Endothelial cell (in vitro differentiated cells): ENCODE results near the gene INTS13. TPM values are rescaled to one million over a fixed set of nuclear protein-coding genes. Genes with fewer than 3 reads are reported as not detected.

Experiments used
- DNase-seq: peaks from one replicate; pipeline ENCODE4 v3.0.0; 2021; ENCODE audit warnings: low spot score
- H3K27ac Mint-ChIP-seq: one replicate; pipeline ENCODE4 v1.8.0; 2021; ENCODE audit warnings: mixed read lengths, inconsistent platforms; ENCODE audit not compliant: unreplicated experiment
- H3K27me3 Mint-ChIP-seq: one replicate; pipeline ENCODE4 v1.8.0; 2021; ENCODE audit warnings: mild to moderate bottlenecking, moderate library complexity, mixed read lengths, inconsistent platforms; ENCODE audit not compliant: unreplicated experiment
- H3K36me3 Mint-ChIP-seq: one replicate; pipeline ENCODE4 v1.8.0; 2021; ENCODE audit warnings: mild to moderate bottlenecking, low read depth, mixed read lengths, inconsistent platforms; ENCODE audit not compliant: unreplicated experiment
- H3K4me1 Mint-ChIP-seq: one replicate; pipeline ENCODE4 v1.8.0; 2021; ENCODE audit warnings: mild to moderate bottlenecking, mixed read lengths, inconsistent platforms; ENCODE audit not compliant: unreplicated experiment
- H3K4me3 Mint-ChIP-seq: one replicate; pipeline ENCODE4 v1.8.0; 2021; ENCODE audit warnings: mild to moderate bottlenecking, mixed read lengths, inconsistent platforms; ENCODE audit not compliant: unreplicated experiment
- H3K9me3 Mint-ChIP-seq: one replicate; pipeline ENCODE4 v1.8.0; 2021; ENCODE audit warnings: mixed read lengths, inconsistent platforms; ENCODE audit not compliant: unreplicated experiment
- total RNA-seq: library from RNA; stranded (reverse); fragmentation: NEBNext Ultra II Directional; extraction: Animal tissue kit (Norgen Biotek cat#: 25700); gene quantifications from one replicate; pipeline ENCODE4 v1.2.1, GENCODE V29; 2021; ENCODE audit not compliant: unreplicated experiment
- TF ChIP-seq, protein P1 (sequence below): fragments of 200-600 bp; sonication (generic); IDR thresholded peaks from one replicate; pipeline ENCODE4 v1.5.0; 2021; ENCODE audit warnings: antibody characterized with exemption; ENCODE audit not compliant: unreplicated experiment

The INTS13 gene
- total RNA-seq, 1 donor from 2014 or later, result 20.0 TPM

DNA sequence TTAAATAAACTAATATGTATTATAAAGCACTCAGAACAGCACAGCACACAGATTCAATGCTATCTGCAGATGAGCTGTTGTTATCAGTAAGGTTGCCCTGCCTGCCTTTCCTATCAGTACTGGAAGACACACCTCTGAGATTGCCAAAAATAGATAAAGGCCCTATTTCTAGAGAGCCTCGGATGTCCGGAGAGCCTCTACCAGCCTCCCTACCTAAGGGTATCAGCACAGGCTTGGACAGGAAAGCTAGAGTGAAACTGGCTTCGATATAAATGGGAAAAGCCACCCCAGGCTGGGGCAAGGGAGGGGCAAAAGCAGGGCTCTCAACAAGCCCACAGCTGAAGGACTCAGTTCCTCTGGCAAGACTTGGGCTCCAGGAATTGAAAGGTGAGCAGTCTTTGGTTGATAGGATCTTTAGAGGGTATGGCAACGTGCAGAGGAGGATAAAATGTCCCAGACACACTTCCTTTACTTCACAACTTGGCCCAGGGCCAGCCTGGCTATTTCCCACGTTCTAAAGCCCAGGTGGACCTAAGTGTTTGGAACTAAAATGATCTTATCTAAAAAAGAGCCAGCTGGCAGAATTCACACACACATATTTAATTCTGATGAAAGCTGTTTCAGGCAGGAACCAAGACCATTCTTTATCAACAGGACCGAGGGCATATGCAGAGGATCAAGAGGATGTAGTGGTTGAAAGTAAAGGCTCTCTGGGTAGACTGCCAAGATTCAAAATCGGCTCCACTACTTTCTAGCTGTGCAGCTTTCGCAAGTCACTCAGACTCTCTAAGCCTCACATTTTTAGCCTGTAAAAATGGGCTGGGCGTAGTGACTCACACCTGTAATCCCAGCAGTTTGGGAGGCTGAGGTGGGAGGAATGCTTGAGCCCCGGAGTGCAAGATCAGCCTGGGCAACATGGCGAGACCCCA, 67.0 kb downstream of the INTS13 start:
- H3K36me3 Mint-ChIP-seq, result no peaks in the 10 kb centered on the region
- H3K27ac Mint-ChIP-seq, result no peak overlapping the region
- DNase-seq, result no peak
- H3K4me1 Mint-ChIP-seq, result peaks cover 21% of the 10 kb centered on the region
- no peaks in the 10 kb centered on the region for H3K9me3 Mint-ChIP-seq
- no peak overlapping the region for H3K4me3 Mint-ChIP-seq
- TF ChIP-seq, protein P1, sequence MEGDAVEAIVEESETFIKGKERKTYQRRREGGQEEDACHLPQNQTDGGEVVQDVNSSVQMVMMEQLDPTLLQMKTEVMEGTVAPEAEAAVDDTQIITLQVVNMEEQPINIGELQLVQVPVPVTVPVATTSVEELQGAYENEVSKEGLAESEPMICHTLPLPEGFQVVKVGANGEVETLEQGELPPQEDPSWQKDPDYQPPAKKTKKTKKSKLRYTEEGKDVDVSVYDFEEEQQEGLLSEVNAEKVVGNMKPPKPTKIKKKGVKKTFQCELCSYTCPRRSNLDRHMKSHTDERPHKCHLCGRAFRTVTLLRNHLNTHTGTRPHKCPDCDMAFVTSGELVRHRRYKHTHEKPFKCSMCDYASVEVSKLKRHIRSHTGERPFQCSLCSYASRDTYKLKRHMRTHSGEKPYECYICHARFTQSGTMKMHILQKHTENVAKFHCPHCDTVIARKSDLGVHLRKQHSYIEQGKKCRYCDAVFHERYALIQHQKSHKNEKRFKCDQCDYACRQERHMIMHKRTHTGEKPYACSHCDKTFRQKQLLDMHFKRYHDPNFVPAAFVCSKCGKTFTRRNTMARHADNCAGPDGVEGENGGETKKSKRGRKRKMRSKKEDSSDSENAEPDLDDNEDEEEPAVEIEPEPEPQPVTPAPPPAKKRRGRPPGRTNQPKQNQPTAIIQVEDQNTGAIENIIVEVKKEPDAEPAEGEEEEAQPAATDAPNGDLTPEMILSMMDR, result no peak
- H3K27me3 Mint-ChIP-seq, result peaks cover 5% of the 10 kb centered on the region

DNA sequence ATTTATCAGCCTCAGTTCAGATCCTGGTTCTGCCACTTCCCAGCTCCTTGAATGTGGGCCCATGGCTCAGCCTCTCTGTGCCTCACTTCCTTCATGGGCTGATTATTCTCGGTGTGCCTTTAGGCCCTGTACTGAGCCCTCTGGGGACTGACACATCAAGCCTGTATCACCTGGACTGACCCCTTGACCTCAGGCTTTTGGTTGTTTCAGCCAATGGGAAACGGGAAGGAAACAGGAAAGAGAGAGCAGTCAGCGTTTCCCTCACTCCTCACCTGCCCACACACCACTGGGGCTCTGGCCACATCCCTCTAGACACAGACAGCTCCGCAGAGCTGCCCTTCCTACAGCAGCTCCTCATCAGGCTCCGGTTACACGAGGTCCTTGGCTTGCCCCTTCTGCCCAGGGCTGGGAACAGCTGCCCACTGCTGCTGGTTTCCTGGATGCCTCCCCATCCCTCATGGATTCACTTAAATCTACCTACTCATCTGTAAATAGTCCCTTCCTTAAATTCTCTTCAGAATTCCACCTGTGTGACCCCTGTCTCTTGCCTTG, 67.8 kb downstream of the INTS13 start:
- TF ChIP-seq, protein P1, result no peak
- Mint-ChIP-seq H3K27me3 (peaks cover 2% of the 10 kb centered on the region), H3K36me3 (no peaks in the 10 kb centered on the region), H3K9me3 (no peaks in the 10 kb centered on the region), H3K27ac (no peak overlapping the region), H3K4me3 (no peak overlapping the region), H3K4me1 (peaks cover 21% of the 10 kb centered on the region)
- no peak for DNase-seq

DNA sequence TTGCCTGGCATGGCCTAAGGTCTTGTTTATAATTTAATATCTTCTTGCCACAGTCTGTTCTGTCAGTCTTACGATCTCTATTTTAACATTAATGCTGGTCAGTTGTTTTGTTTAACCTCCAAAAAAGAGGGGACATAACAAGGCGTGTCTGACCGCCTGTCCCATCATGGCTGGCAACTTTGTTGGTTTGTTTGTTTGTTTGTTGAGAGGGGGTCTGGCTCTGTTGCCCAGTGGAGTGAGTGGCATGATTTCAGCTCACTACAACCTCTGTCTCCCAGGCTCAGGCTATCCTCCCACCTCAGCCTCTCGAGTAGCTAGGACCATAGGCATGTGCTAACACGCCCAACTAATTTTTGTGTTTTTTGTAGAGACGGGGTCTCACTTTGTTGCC, 68.7 kb downstream of the INTS13 start:
- Mint-ChIP-seq H3K27ac (no peak overlapping the region), H3K27me3 (peaks cover 2% of the 10 kb centered on the region), H3K9me3 (no peaks in the 10 kb centered on the region), H3K4me3 (no peak overlapping the region), H3K36me3 (no peaks in the 10 kb centered on the region), H3K4me1 (peaks cover 17% of the 10 kb centered on the region)
- TF ChIP-seq, protein P1, result no peak
- no peak for DNase-seq

DNA sequence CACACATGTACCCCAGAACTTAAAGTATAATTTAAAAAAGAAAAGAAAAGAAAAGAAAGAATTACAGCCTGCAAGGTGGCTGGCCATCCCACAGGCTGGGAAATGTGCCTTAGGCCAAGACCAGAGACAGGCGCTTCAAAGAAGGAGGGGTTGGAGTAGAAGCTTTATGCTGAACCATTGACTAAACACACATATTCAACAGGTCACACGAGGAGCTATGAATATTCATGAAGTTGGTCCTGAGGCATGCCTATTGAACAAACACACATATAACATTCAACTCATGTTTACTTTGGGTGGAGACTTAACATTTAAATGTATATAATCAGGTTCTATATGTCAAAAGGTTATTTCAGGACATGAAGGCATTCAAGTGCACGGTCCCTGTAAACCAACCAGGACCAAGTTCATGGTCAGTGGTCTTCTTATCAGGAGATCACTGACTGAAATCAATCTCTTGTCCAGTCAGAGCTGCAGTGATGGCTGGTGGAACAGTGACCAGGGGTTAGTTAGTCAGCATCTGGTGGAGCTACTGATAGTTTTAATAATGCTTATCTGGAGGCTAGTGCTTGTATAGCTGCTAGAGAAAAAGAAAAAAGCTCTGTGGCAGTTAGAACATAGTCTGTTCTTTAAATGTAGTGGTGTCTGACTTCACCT, 69.2 kb downstream of the INTS13 start:
- Mint-ChIP-seq H3K27me3 (peaks cover 2% of the 10 kb centered on the region), H3K4me1 (peaks cover 17% of the 10 kb centered on the region), H3K27ac (no peak overlapping the region), H3K36me3 (no peaks in the 10 kb centered on the region), H3K4me3 (no peak overlapping the region), H3K9me3 (no peaks in the 10 kb centered on the region)
- DNase-seq, result no peak
- TF ChIP-seq, protein P1, result no peak
